Raji (cell line): ENCODE data around the gene CCNO.

Source experiments
- POLR2A ChIP-seq: IDR thresholded peaks from 2 replicates; pipeline ENCODE4 v1.6.1; 2011; ENCODE audit warnings: low read depth, low read length, control low read depth; ENCODE audit not compliant: insufficient read depth

Gene CCNO

DNA sequence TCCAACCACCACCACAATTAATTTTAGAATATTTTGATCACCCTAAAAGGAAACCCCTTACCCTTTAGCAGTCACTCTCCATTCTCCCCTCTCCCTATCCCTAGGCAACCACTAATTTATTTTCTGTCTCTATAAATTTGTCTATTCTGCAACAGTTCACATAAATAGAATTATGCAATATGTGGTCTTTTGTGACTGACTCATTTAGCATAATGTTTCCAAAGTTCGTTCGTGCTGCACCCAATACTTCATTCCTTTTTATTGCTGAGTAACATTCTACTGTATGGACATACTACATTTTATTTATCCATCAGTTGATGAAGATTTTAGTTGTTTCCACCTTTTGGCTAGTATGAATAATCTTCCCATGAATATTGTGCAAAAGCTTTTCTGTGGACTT, 42.2 kb downstream of the CCNO start:
- no peak for TF ChIP-seq POLR2A

GRCh38 chr5:55188656-55189540, 44.5 kb downstream of the CCNO start:
- TF ChIP-seq POLR2A = no peak

DNA sequence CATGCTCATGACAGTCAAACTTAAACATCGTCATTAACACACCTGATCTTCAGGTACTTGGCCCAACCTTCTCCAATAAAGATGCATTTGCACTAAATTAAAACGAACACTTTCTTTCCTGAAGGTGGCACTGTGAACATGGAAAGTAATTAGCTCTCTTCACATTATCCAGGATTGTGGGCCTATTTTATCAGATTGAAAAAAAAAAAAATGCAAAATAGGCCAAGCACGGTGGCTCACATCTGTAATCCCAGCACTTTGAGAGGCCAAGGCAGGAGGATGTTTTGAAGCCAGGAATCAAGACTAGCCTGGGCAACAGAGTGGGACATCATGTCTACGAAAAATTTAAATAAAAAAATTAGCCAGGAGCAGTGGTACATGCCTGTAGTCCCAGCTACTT, 46.0 kb downstream of the CCNO start:
- no peak for TF ChIP-seq POLR2A
